DOHH2 (cell line): ENCODE data around the gene COASY.
"Not testable (repeated sequence)": the region's sequence is repeated elsewhere in the genome, so short reads cannot be mapped to it uniquely, and the experiment has no call there.

Source experiments
- H3F3A ChIP-seq: fragments of 200-600 bp; sonication (generic), shearing (Covaris generic); 2 replicates; pipeline ENCODE4 v1.6.0; 2016; ENCODE audit warnings: antibody characterized with exemption, mild to moderate bottlenecking; ENCODE audit not compliant: control insufficient read depth, insufficient read depth
- H3K27ac ChIP-seq: fragments of 200-600 bp; sonication (generic); 2 replicates; pipeline ENCODE4 v1.5.1; 2014; ENCODE audit warnings: low read depth, mild to moderate bottlenecking, low read length, moderate library complexity
- H3K27me3 ChIP-seq: fragments of 200-600 bp; sonication (generic); 2 replicates; pipeline ENCODE4 v1.6.1; 2014; ENCODE audit warnings: mild to moderate bottlenecking, low read length, mixed read lengths; ENCODE audit not compliant: control insufficient read depth
- H3K36me3 ChIP-seq: fragments of 200-600 bp; sonication (generic); 2 replicates; pipeline ENCODE4 v1.6.1; 2014; ENCODE audit warnings: mild to moderate bottlenecking, low read length, moderate library complexity, mixed read lengths; ENCODE audit not compliant: control insufficient read depth
- H3K4me1 ChIP-seq: fragments of 200-600 bp; sonication (generic); 2 replicates; pipeline ENCODE4 v1.6.1; 2014; ENCODE audit warnings: mild to moderate bottlenecking, low read length, mixed read lengths; ENCODE audit not compliant: control insufficient read depth
- H3K4me2 ChIP-seq: fragments of 200-600 bp; sonication (generic); 2 replicates; pipeline ENCODE4 v1.6.0; 2014; ENCODE audit warnings: mild to moderate bottlenecking, low read length, moderate library complexity
- H3K4me3 ChIP-seq: fragments of 200-600 bp; sonication (generic); 2 replicates; pipeline ENCODE4 v1.5.1; 2014; ENCODE audit warnings: mild to moderate bottlenecking, low read length, mixed read lengths
- H3K79me2 ChIP-seq: fragments of 200-600 bp; sonication (generic); 2 replicates; pipeline ENCODE4 v1.6.1; 2014; ENCODE audit warnings: mild to moderate bottlenecking, low read length, mixed read lengths; ENCODE audit not compliant: control insufficient read depth
- H3K9me2 ChIP-seq: fragments of 200-600 bp; sonication (generic); replicated peaks from 2 replicates; pipeline ENCODE4 v1.6.1; 2014; ENCODE audit warnings: mild to moderate bottlenecking, low read length, mixed read lengths; ENCODE audit not compliant: control insufficient read depth
- H3K9me3 ChIP-seq: fragments of 200-600 bp; sonication (generic); 2 replicates; pipeline ENCODE4 v1.6.1; 2014; ENCODE audit warnings: antibody characterized with exemption, low read length, mixed read lengths; ENCODE audit not compliant: control insufficient read depth, insufficient read depth
- H4K20me1 ChIP-seq: fragments of 200-600 bp; sonication (generic); 2 replicates; pipeline ENCODE4 v1.6.0; 2014; ENCODE audit warnings: low read depth, mild to moderate bottlenecking, antibody characterized with exemption, low read length, moderate library complexity; ENCODE audit not compliant: control insufficient read depth, insufficient read depth
- CTCF ChIP-seq: fragments of 200-600 bp; sonication (generic); IDR thresholded peaks from one replicate; pipeline ENCODE4 v1.5.1; 2014; ENCODE audit warnings: antibody characterized with exemption, mild to moderate bottlenecking, low read depth, low read length; ENCODE audit not compliant: poor library complexity, severe bottlenecking
- EZH2phosphoT487 ChIP-seq: fragments of 200-600 bp; sonication (generic); IDR thresholded peaks from 2 replicates; pipeline ENCODE4 v1.6.1; 2017; ENCODE audit warnings: borderline replicate concordance, mild to moderate bottlenecking, antibody characterized with exemption, low read length, moderate library complexity, mixed read lengths

COASY gene

GRCh38 chr17:42543190-42544079, 18.5 kb upstream of the COASY start:
- Histone ChIP-seq H4K20me1 (no peaks in the 10 kb centered on the region), H3K4me1 (peaks cover 4% of the 10 kb centered on the region)
- TF ChIP-seq CTCF (no peak), EZH2phosphoT487 (no peak)

DNA sequence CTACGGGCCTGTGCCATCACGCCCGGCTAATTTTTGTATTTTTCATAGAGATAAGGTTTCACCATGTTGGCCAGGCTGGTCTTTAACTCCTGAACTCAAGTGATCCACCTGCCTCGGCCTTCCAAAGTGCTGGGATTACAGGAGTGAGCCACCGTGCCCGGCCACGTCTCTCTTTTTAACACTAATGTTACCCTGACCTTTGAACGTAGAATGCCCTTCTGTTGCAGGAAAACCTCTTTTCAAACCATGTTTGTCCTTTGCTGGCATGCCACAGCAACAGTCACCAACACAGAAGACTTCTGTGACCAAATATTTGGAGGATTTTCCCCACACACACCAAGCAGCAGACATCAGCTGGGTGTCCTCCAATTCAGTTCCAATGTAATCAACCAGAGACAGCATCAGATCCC, 17.1 kb upstream of the COASY start:
- H3K27ac ChIP-seq, result no peak overlapping the region
- H3K79me2 ChIP-seq, result no peaks in the 10 kb centered on the region
- H3K4me1 ChIP-seq, result peaks cover 10% of the 10 kb centered on the region
- no peaks in the 10 kb centered on the region for H3K9me3 ChIP-seq
- no peak overlapping the region for H3K4me2 ChIP-seq
- H3K27me3 ChIP-seq, result no peaks in the 10 kb centered on the region
- no peak for TF ChIP-seq CTCF
- no peak for TF ChIP-seq EZH2phosphoT487
- no peaks in the 10 kb centered on the region; the same call in 1 of the 2 replicates for H3K36me3 ChIP-seq
- no peaks in the 10 kb centered on the region for H3K9me2 ChIP-seq
- no peak overlapping the region for H3K4me3 ChIP-seq
- H4K20me1 ChIP-seq, result no peaks in the 10 kb centered on the region
- H3F3A ChIP-seq, result no peaks in the 10 kb centered on the region

More at GRCh38 chr17:42543190-42544079, 18.5 kb upstream of the COASY start:
- Histone ChIP-seq H3K79me2 (no peaks in the 10 kb centered on the region), H3K27me3 (no peaks in the 10 kb centered on the region), H3K9me2 (no peaks in the 10 kb centered on the region), H3F3A (no peaks in the 10 kb centered on the region), H3K4me2 (no peak overlapping the region), H3K4me3 (no peak overlapping the region), H3K36me3 (peaks cover 10% of the 10 kb centered on the region; the same call in 1 of the 2 replicates), H3K9me3 (no peaks in the 10 kb centered on the region), H3K27ac (no peak overlapping the region)

- H3K4me2 ChIP-seq, H3K36me3 ChIP-seq, H4K20me1 ChIP-seq, H3K27me3 ChIP-seq, H3K4me3 ChIP-seq, H3K9me3 ChIP-seq, H3F3A ChIP-seq, H3K79me2 ChIP-seq, H3K27ac ChIP-seq, H3K9me2 ChIP-seq: not testable (repeated sequence)
- peaks cover 10% of the 10 kb centered on the region for H3K4me1 ChIP-seq
These were observed 16.0 kb upstream of the COASY start for GRCh38 chr17:42545755-42546505.

GRCh38 chr17:42547001-42547461, 14.9 kb upstream of the COASY start:
- peaks cover 10% of the 10 kb centered on the region for H3K4me1 ChIP-seq
- H3K4me2 ChIP-seq, result no peak overlapping the region
- no peak for TF ChIP-seq CTCF
- no peak for TF ChIP-seq EZH2phosphoT487
- no peak overlapping the region for H3K4me3 ChIP-seq
- H3K27me3 ChIP-seq, result no peaks in the 10 kb centered on the region
- H3F3A ChIP-seq, result no peaks in the 10 kb centered on the region
- no peaks in the 10 kb centered on the region for H3K9me3 ChIP-seq
- H3K79me2 ChIP-seq, result no peaks in the 10 kb centered on the region
- no peaks in the 10 kb centered on the region for H3K36me3 ChIP-seq
- no peak overlapping the region for H3K27ac ChIP-seq
- no peaks in the 10 kb centered on the region for H4K20me1 ChIP-seq
- no peaks in the 10 kb centered on the region for H3K9me2 ChIP-seq
